Osteoblast (primary cell): ENCODE data around the gene RNF130. TPM values are rescaled to one million over a fixed set of nuclear protein-coding genes. Genes with fewer than 3 reads are reported as not detected.

Source experiments
- small RNA-seq: library from RNA; depleted of rRNA; stranded (forward); fragments of <200 nt; gene quantifications from one replicate; pipeline ENCODE3, GENCODE V24; 2012
- total RNA-seq: library from RNA; depleted of rRNA; stranded (reverse); fragments of >200 nt; gene quantifications from 2 replicates; pipeline ENCODE4 v1.2.3, GENCODE V29; 2012

RNF130 gene
- total RNA-seq, 1 donor: 28.6 TPM

Small RNAs within 50 kb of the gene (small RNA-seq; reads per million reads assigned to genes)
- gene MIR340: 63.4 reads per million, percentile 96 among the genes with 10 or more reads in this experiment

Other genes starting within 250 kb of the RNF130 start
- 10.1 and 12.7 TPM in 2 replicates for gene MRNIP, start 212.9 kb downstream of the RNF130 start, total RNA-seq
- 89.4 and 90.2 TPM in 2 replicates for gene TBC1D9B, start 163.9 kb downstream of the RNF130 start, total RNA-seq
- gene RASGEF1C, start 137.5 kb upstream of the RNF130 start, total RNA-seq: under 0.01 TPM in 1 of 2 replicates, not detected in the other
- gene MAPK9, start 220.3 kb upstream of the RNF130 start, total RNA-seq: 31.8 and 36.8 TPM in 2 replicates